Right cardiac atrium (tissue), 5 donors: Measurements from ENCODE around the gene CPEB4. TPM values are rescaled to one million over a fixed set of nuclear protein-coding genes. Genes with fewer than 3 reads are reported as not detected.

Experiments used
- polyA plus RNA-seq: library from polyadenylated mRNA; stranded (reverse); fragments of 200-250 nt; gene quantifications from one replicate; pipeline ENCODE4 v1.2.3, GENCODE V29; 2013
- total RNA-seq, 4 donors: library from RNA; stranded (reverse); fragmentation: NEBNext Ultra II Directional; extraction: Animal tissue kit (Norgen Biotek cat#: 25700); gene quantifications; one replicate each; pipeline ENCODE4 v1.2.1, GENCODE V29; 2021
- donor health status: healthy with polysubstance abuse.
- donor health status: DM: no; HTN: yes; CAD: no.
- donor health status: DM: no; HTN: no; CAD: no.
- donor health status: DM: no; HTN: yes; CAD: no; lungs with severe emphysema.
- donor health status: DM: yes; HTN: yes; CAD: no.

The CPEB4 gene
- total and polyA plus RNA-seq, 5 donors: 23.9 to 152 (median 97.2) TPM

Other genes starting within 250 kb of the CPEB4 start
- under 1 TPM in 1 of 4 donors, not detected in 3; 0.22 TPM for gene C5orf47, start 100.8 kb downstream of the CPEB4 start, total RNA-seq
- gene C5orf47, start 100.8 kb downstream of the CPEB4 start, polyA plus RNA-seq: 0.09 TPM
- under 1 TPM in 2 of 4 donors, not detected in 2; 0.12 to 0.97 TPM for gene NSG2, start 157.4 kb downstream of the CPEB4 start, total RNA-seq
- gene NSG2, start 157.4 kb downstream of the CPEB4 start, polyA plus RNA-seq: 0.75 TPM